Activated T-helper 2 cell treated with anti-CD3 and anti-CD28 coated beads, Interferon-gamma antibody, Interleukin-2, Interleukin-4, amounts not matched to agents 10 μg/mL and 5 μg/mL and 100 μg/mL, durations not matched to agents 14 hours and 24 hours and 36 hours (primary cell): ENCODE data around the gene CASP14. TPM values are rescaled to one million over a fixed set of nuclear protein-coding genes. Genes with fewer than 3 reads are reported as not detected.
A peak's percentile ranks its signal among the peaks of the same experiment; 100 is the strongest.
"Not testable (repeated sequence)": the region's sequence is repeated elsewhere in the genome, so short reads cannot be mapped to it uniquely, and the experiment has no call there.

Experiments
- DNase-seq: peaks from one replicate; pipeline ENCODE4 v3.0.0; 2021; ENCODE audit warnings: low spot score
- H3K27ac Mint-ChIP-seq: one replicate; pipeline ENCODE4 v1.8.0; 2021; ENCODE audit warnings: mixed read lengths
- H3K27me3 Mint-ChIP-seq: one replicate; pipeline ENCODE4 v1.8.0; 2021; ENCODE audit warnings: low read depth, mixed read lengths
- H3K36me3 Mint-ChIP-seq: one replicate; pipeline ENCODE4 v1.8.0; 2021; ENCODE audit warnings: low read depth, mixed read lengths
- H3K4me1 Mint-ChIP-seq: one replicate; pipeline ENCODE4 v1.8.0; 2021; ENCODE audit warnings: low read depth, mixed read lengths
- H3K4me3 Mint-ChIP-seq: one replicate; pipeline ENCODE4 v1.8.0; 2021; ENCODE audit warnings: low read depth, mild to moderate bottlenecking, moderate library complexity, mixed read lengths
- H3K9me3 Mint-ChIP-seq: one replicate; pipeline ENCODE4 v1.8.0; 2021; ENCODE audit warnings: mixed read lengths
- intact Hi-C: fragments of 100-400 bp; cut with micrococcal nuclease; formaldehyde crosslinking; loops from one replicate; pipeline ENCODE4 v1.15.1; 2023
- total RNA-seq: library from RNA; stranded (reverse); gene quantifications from 2 replicates; pipeline ENCODE4 v1.2.3, GENCODE V29; 2022

The CASP14 gene
- total RNA-seq, 1 donor from 2014 or later = not detected

- Mint-ChIP-seq H3K27ac (no peak within 1 kb of the TSS), H3K27me3 (peaks cover 2% of the 10 kb centered on the region), H3K36me3 (no peaks in the 10 kb centered on the region), H3K9me3 (no peaks in the 10 kb centered on the region), H3K4me3 (no peak within 1 kb of the TSS), H3K4me1 (no peaks in the 10 kb centered on the region)
- no peak for DNase-seq
- intact Hi-C loops = no loop called here
Measured at GRCh38 chr19:15081911-15082310, 32.6 kb downstream of the CASP14 start, which contains the start of gene OR1I1. Gene OR1I1, plus strand, starts transcription at chr19:15082211. Its CDS starts 4,855 bp downstream, at chr19:15087066.

GRCh38 chr19:15087182-15087581 lies 37.9 kb downstream of the CASP14 start:
- intact Hi-C loops = no loop called here
- Mint-ChIP-seq H3K4me1 (peaks cover 2% of the 10 kb centered on the region), H3K9me3 (no peaks in the 10 kb centered on the region), H3K4me3 (no peak overlapping the region), H3K27ac (no peak overlapping the region), H3K27me3 (no peaks in the 10 kb centered on the region), H3K36me3 (no peaks in the 10 kb centered on the region)
- no peak for DNase-seq

GRCh38 chr19:15091918-15092753 lies 42.9 kb downstream of the CASP14 start:
- Mint-ChIP-seq H3K4me1 (peaks cover 3% of the 10 kb centered on the region), H3K4me3 (no peak overlapping the region), H3K36me3 (no peaks in the 10 kb centered on the region), H3K9me3 (no peaks in the 10 kb centered on the region), H3K27me3 (no peaks in the 10 kb centered on the region), H3K27ac (no peak overlapping the region)
- intact Hi-C loops = loop anchor here (2.0 to 5.0 kb wide), 2 partner anchors 59 to 465 kb away; no protein-coding TSS in a partner anchor
- DNase-seq = peak; percentile 29

- Mint-ChIP-seq H3K27ac (no peak overlapping the region), H3K27me3 (no peaks in the 10 kb centered on the region), H3K9me3 (no peaks in the 10 kb centered on the region), H3K4me1 (peaks cover 3% of the 10 kb centered on the region), H3K36me3 (no peaks in the 10 kb centered on the region), H3K4me3 (no peak overlapping the region)
- DNase-seq = no peak
- intact Hi-C loops = loop anchor here (2.0 to 5.0 kb wide), 2 partner anchors 58 to 464 kb away; no protein-coding TSS in a partner anchor
Measured at GRCh38 chr19:15093001-15093400, 43.7 kb downstream of the CASP14 start.

GRCh38 chr19:15096223-15096622 lies 46.9 kb downstream of the CASP14 start:
- Mint-ChIP-seq H3K4me1 (peaks cover 3% of the 10 kb centered on the region), H3K9me3 (no peaks in the 10 kb centered on the region), H3K27me3 (no peaks in the 10 kb centered on the region), H3K4me3 (no peak overlapping the region), H3K27ac (no peak overlapping the region), H3K36me3 (no peaks in the 10 kb centered on the region)
- intact Hi-C loops = no loop called here
- DNase-seq = no peak

- DNase-seq = not testable (repeated sequence)
Measured at GRCh38 chr19:15097980-15098379, 48.7 kb downstream of the CASP14 start.

GRCh38 chr19:15098460-15098859 lies 49.2 kb downstream of the CASP14 start:
- H3K4me3 Mint-ChIP-seq = no peak overlapping the region
- H3K4me1 Mint-ChIP-seq = no peaks in the 10 kb centered on the region
- H3K27ac Mint-ChIP-seq = no peak overlapping the region
- no peaks in the 10 kb centered on the region for H3K27me3 Mint-ChIP-seq
- no peaks in the 10 kb centered on the region for H3K36me3 Mint-ChIP-seq
- intact Hi-C loops = no loop called here
- DNase-seq = no peak
- H3K9me3 Mint-ChIP-seq = peaks cover 2% of the 10 kb centered on the region

More at GRCh38 chr19:15097980-15098379, 48.7 kb downstream of the CASP14 start:
- H3K27ac Mint-ChIP-seq, H3K36me3 Mint-ChIP-seq, H3K4me1 Mint-ChIP-seq, H3K9me3 Mint-ChIP-seq, intact Hi-C loops, H3K4me3 Mint-ChIP-seq, H3K27me3 Mint-ChIP-seq: not testable (repeated sequence)

GRCh38 chr19:15099017-15099582 lies 49.8 kb downstream of the CASP14 start:
- DNase-seq = no peak
- Mint-ChIP-seq H3K9me3 (peaks cover 7% of the 10 kb centered on the region), H3K27me3 (no peaks in the 10 kb centered on the region), H3K36me3 (no peaks in the 10 kb centered on the region), H3K4me1 (no peaks in the 10 kb centered on the region), H3K4me3 (no peak overlapping the region), H3K27ac (no peak overlapping the region)
- intact Hi-C loops = no loop called here

GRCh38 chr19:15101479-15102082 lies 52.3 kb downstream of the CASP14 start:
- Mint-ChIP-seq H3K27ac (no peak overlapping the region), H3K4me1 (peaks cover under 1% of the 10 kb centered on the region)
- intact Hi-C loops = no loop called here

GRCh38 chr19:15104003-15104402 lies 54.7 kb downstream of the CASP14 start:
- intact Hi-C loops = no loop called here
- DNase-seq = no peak
- H3K9me3 Mint-ChIP-seq = peaks cover 20% of the 10 kb centered on the region
- H3K27me3 Mint-ChIP-seq = peaks cover 17% of the 10 kb centered on the region
- no peak overlapping the region for H3K4me3 Mint-ChIP-seq
- H3K36me3 Mint-ChIP-seq = no peaks in the 10 kb centered on the region
- H3K27ac Mint-ChIP-seq = no peak overlapping the region
- H3K4me1 Mint-ChIP-seq = peaks cover 7% of the 10 kb centered on the region

More at GRCh38 chr19:15101479-15102082, 52.3 kb downstream of the CASP14 start:
- Mint-ChIP-seq H3K27me3 (peaks cover 9% of the 10 kb centered on the region), H3K36me3 (no peaks in the 10 kb centered on the region), H3K9me3 (peaks cover 20% of the 10 kb centered on the region), H3K4me3 (no peak overlapping the region)
- peak; percentile 36 for DNase-seq

GRCh38 chr19:15104411-15104810 lies 55.1 kb downstream of the CASP14 start:
- Mint-ChIP-seq H3K9me3 (peaks cover 20% of the 10 kb centered on the region), H3K4me1 (peaks cover 7% of the 10 kb centered on the region), H3K4me3 (no peak overlapping the region), H3K27ac (no peak overlapping the region), H3K27me3 (peaks cover 17% of the 10 kb centered on the region), H3K36me3 (no peaks in the 10 kb centered on the region)
- no peak for DNase-seq
- intact Hi-C loops = no loop called here

- DNase-seq = no peak
- Mint-ChIP-seq H3K27ac (no peak overlapping the region), H3K9me3 (peaks cover 20% of the 10 kb centered on the region), H3K4me1 (peaks cover 7% of the 10 kb centered on the region), H3K4me3 (no peak overlapping the region), H3K27me3 (peaks cover 17% of the 10 kb centered on the region), H3K36me3 (no peaks in the 10 kb centered on the region)
- intact Hi-C loops = no loop called here
Measured at GRCh38 chr19:15105044-15105443, 55.8 kb downstream of the CASP14 start.
